Cardiac fibroblast (primary cell): Measurements from ENCODE around the gene SRPK3.

Experiments used
- DNase-seq, 2 donors: peaks; one replicate each; pipeline versions ENCODE4 v3.0.0 to v3.0.0-alpha.2; 2010; ENCODE audit warnings: low read depth in 2 of 2
- H3K4me3 ChIP-seq, 2 donors: replicated peaks in 1 of 2; 1 replicate in 1 of 2; 2 replicates in 1 of 2; pipeline ENCODE4 v1.5.1; 2011; ENCODE audit warnings: low read depth in 2 of 2, low read length in 2 of 2, mild to moderate bottlenecking in 2 of 2, moderate library complexity in 1 of 2
- TF ChIP-seq, protein P1 (sequence below): IDR thresholded peaks from one replicate; pipeline ENCODE4 v1.5.1; 2011; ENCODE audit warnings: low read depth, mild to moderate bottlenecking, low read length, inconsistent platforms

Gene SRPK3

GRCh38 chrX:153803211-153804099 lies 22.6 kb downstream of the SRPK3 start:
- TF ChIP-seq, protein P1, sequence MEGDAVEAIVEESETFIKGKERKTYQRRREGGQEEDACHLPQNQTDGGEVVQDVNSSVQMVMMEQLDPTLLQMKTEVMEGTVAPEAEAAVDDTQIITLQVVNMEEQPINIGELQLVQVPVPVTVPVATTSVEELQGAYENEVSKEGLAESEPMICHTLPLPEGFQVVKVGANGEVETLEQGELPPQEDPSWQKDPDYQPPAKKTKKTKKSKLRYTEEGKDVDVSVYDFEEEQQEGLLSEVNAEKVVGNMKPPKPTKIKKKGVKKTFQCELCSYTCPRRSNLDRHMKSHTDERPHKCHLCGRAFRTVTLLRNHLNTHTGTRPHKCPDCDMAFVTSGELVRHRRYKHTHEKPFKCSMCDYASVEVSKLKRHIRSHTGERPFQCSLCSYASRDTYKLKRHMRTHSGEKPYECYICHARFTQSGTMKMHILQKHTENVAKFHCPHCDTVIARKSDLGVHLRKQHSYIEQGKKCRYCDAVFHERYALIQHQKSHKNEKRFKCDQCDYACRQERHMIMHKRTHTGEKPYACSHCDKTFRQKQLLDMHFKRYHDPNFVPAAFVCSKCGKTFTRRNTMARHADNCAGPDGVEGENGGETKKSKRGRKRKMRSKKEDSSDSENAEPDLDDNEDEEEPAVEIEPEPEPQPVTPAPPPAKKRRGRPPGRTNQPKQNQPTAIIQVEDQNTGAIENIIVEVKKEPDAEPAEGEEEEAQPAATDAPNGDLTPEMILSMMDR: no peak
- no peak for DNase-seq
- no peak overlapping the region for H3K4me3 ChIP-seq

DNA sequence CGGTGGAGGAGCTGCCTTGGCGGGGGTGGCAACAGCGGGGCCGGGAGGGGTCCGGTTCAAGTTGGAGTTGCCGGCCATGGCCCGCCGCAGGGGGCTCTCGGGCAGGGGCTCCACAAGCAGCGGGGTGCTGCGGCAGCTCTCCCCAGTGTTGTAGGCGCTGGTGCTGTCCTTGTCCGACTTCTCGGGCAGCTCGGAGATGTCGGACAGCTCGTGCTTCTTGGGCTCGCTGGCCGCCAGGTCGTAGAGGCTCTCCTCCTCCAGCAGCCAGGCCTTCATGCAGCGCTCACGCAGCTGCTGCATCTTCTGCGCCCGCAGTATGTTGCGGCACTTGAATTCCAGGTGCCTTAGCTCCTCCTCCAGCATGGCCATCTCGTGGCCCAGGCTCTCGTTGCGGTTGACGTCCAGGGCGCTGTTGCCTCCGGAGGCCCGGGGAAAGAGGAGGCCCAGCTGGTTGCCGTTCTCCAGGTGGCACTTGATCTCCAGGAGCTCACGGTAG lies 23.3 kb downstream of the SRPK3 start:
- DNase-seq: no peak
- H3K4me3 ChIP-seq: no peak overlapping the region
- TF ChIP-seq, protein P1: no peak

DNA sequence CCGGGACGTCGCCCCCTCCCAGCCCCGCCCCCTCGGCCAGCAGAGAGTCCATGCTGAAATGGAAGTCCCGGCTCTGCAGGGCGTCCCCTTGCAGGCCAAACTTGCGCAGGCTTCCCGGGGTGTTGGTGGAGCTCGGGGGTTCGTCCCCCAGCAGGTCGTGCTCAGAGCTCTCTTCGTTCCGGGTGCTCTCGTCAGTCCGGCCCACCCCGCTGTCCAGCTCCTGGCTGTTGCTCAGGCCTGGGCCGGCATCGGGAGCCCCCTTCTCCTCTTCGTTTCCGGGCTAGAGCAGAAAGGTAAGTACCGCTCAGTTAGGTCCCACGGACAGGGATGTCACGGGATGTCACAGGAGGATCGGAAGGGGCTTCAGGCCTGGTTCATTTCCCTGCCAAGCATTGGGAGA lies 23.8 kb downstream of the SRPK3 start:
- DNase-seq: no peak
- TF ChIP-seq, protein P1: no peak
- H3K4me3 ChIP-seq: no peak overlapping the region

- TF ChIP-seq, protein P1: no peak
- H3K4me3 ChIP-seq: no peak overlapping the region
- no peak for DNase-seq
Measured at GRCh38 chrX:153805436-153805835, 24.6 kb downstream of the SRPK3 start.

- TF ChIP-seq, protein P1: no peak
- no peak overlapping the region for H3K4me3 ChIP-seq
- DNase-seq: no peak
Measured at GRCh38 chrX:153806999-153807575, 26.2 kb downstream of the SRPK3 start.

GRCh38 chrX:153807976-153808375 lies 27.1 kb downstream of the SRPK3 start:
- TF ChIP-seq, protein P1: no peak
- no peak for DNase-seq
- no peak overlapping the region for H3K4me3 ChIP-seq
